Left ventricle myocardium inferior (tissue), 1 donor: ENCODE results near the gene TRIAP1. TPM values are rescaled to one million over a fixed set of nuclear protein-coding genes. Genes with fewer than 3 reads are reported as not detected.

Experiments used
- DNase-seq: peaks from one replicate; pipeline ENCODE4 v3.0.0-alpha.2; 2020
- H3K27ac ChIP-seq: fragments of 200-600 bp; replicated peaks from 2 replicates; pipeline ENCODE4 v1.8.0; 2021
- H3K27me3 ChIP-seq: fragments of 200-600 bp; 2 replicates; pipeline ENCODE4 v1.8.0; 2021; ENCODE audit warnings: low read depth
- H3K36me3 ChIP-seq: fragments of 200-600 bp; 2 replicates; pipeline ENCODE4 v1.8.0; 2021
- H3K4me1 ChIP-seq: fragments of 200-600 bp; 2 replicates; pipeline ENCODE4 v1.8.0; 2021
- H3K4me3 ChIP-seq: fragments of 200-600 bp; 2 replicates; pipeline ENCODE4 v1.8.0; 2021; ENCODE audit warnings: mild to moderate bottlenecking, moderate library complexity
- H3K9me3 ChIP-seq: fragments of 200-600 bp; replicated peaks from 2 replicates; pipeline ENCODE4 v1.8.0; 2021
- CTCF ChIP-seq: fragments of 200-600 bp; IDR thresholded peaks from 2 replicates; pipeline ENCODE4 v1.8.0; 2021; ENCODE audit warnings: antibody characterized with exemption, mild to moderate bottlenecking, borderline replicate concordance
- intact Hi-C: fragments of 100-400 bp; cut with micrococcal nuclease; formaldehyde crosslinking; loops from one replicate; pipeline ENCODE4 v1.11.0; 2022
- long read RNA-seq: library from polyadenylated mRNA; unstranded; transcript quantifications from one replicate; pipeline ENCODE4 v2.0.0, GENCODE V29; 2021
- total RNA-seq: library from RNA; stranded (reverse); fragmentation: NEBNext Ultra II Directional; extraction: Animal tissue kit (Norgen Biotek cat#: 25700); gene quantifications from one replicate; pipeline ENCODE4 v1.2.1, GENCODE V29; 2021
- donor health status: DM: no; HTN: yes; CAD: no; lungs with severe emphysema.

Gene TRIAP1
- 17.9 TPM for total RNA-seq
- long read RNA-seq, transcript TRIAP1-202 (2 exons, 1,182 nt), result major isoform, 9 of 12 reads
- long read RNA-seq, partial matches to known transcripts, result 0 of 12 reads
- long read RNA-seq, other reads (novel, unspliced or antisense), result 3 of 12 reads

GRCh38 chr12:120445911-120446843, at the start of gene TRIAP1, which contains the start of gene GATC:
TRIAP1 (minus strand) TSS chr12:120446384; CDS start chr12:120446372, 12 bp downstream.
GATC (plus strand) TSS chr12:120446444; CDS start chr12:120446481, 37 bp downstream.
- H3K4me1 ChIP-seq, result peaks cover 42% of the 10 kb centered on the region
- H3K27me3 ChIP-seq, result no peaks in the 10 kb centered on the region
- H3K4me3 ChIP-seq, result peak within 1 kb of the TSS; percentile 87
- no peaks in the 10 kb centered on the region for H3K9me3 ChIP-seq
- H3K36me3 ChIP-seq, result peaks cover 52% of the 10 kb centered on the region
- intact Hi-C loops, result no loop called here
- DNase-seq, result peak; percentile 85
- TF ChIP-seq CTCF, result no peak
- H3K27ac ChIP-seq, result peak within 1 kb of the TSS; percentile 88

GRCh38 chr12:120495186-120495730, 49.1 kb upstream of the TRIAP1 start:
- no peak for TF ChIP-seq CTCF
- H3K4me1 ChIP-seq, result peaks cover 44% of the 10 kb centered on the region
- intact Hi-C loops, result no loop called here
- peak overlapping the region; percentile 92 for H3K27ac ChIP-seq
- no peaks in the 10 kb centered on the region for H3K27me3 ChIP-seq
- H3K4me3 ChIP-seq, result peak overlapping the region; percentile 99
- H3K36me3 ChIP-seq, result peaks cover 19% of the 10 kb centered on the region
- H3K9me3 ChIP-seq, result no peaks in the 10 kb centered on the region
- DNase-seq, result no peak

GRCh38 chr12:120490833-120491512, 44.8 kb upstream of the TRIAP1 start:
- Histone ChIP-seq H3K4me1 (peaks cover 14% of the 10 kb centered on the region), H3K9me3 (no peaks in the 10 kb centered on the region), H3K36me3 (no peaks in the 10 kb centered on the region), H3K4me3 (no peak overlapping the region), H3K27ac (peak overlapping the region; percentile 49), H3K27me3 (no peaks in the 10 kb centered on the region)
- intact Hi-C loops, result no loop called here
- no peak for TF ChIP-seq CTCF
- no peak for DNase-seq

GRCh38 chr12:120490325-120490724, 44.1 kb upstream of the TRIAP1 start:
- intact Hi-C loops, result no loop called here
- H3K27me3 ChIP-seq, result no peaks in the 10 kb centered on the region
- H3K36me3 ChIP-seq, result no peaks in the 10 kb centered on the region
- H3K4me1 ChIP-seq, result peaks cover 10% of the 10 kb centered on the region
- no peak for TF ChIP-seq CTCF
- H3K4me3 ChIP-seq, result no peak overlapping the region
- H3K27ac ChIP-seq, result no peak overlapping the region
- H3K9me3 ChIP-seq, result no peaks in the 10 kb centered on the region
- no peak for DNase-seq

GRCh38 chr12:120489018-120489417, 42.8 kb upstream of the TRIAP1 start:
- Histone ChIP-seq H3K4me3 (no peak overlapping the region), H3K36me3 (no peaks in the 10 kb centered on the region), H3K9me3 (no peaks in the 10 kb centered on the region), H3K4me1 (peaks cover 5% of the 10 kb centered on the region), H3K27ac (no peak overlapping the region), H3K27me3 (no peaks in the 10 kb centered on the region)
- intact Hi-C loops, result no loop called here
- no peak for DNase-seq
- no peak for TF ChIP-seq CTCF
